SK-N-MC (cell line): ENCODE measurements around the gene DEAF1.
A peak's percentile ranks its signal among the peaks of the same experiment; 100 is the strongest.
"Not testable (repeated sequence)": the region's sequence is repeated elsewhere in the genome, so short reads cannot be mapped to it uniquely, and the experiment has no call there.

Source experiments
- DNase-seq: peaks from one replicate; pipeline ENCODE4 v3.0.0-alpha.2; 2011; ENCODE audit warnings: low read depth, low spot score
- H3K27ac ChIP-seq: fragments of 200-600 bp; sonication (generic); 2 replicates; pipeline ENCODE4 v1.5.1; 2016; ENCODE audit warnings: mixed run types
- H3K36me3 ChIP-seq: fragments of 200-600 bp; sonication (generic); 2 replicates; pipeline ENCODE4 v1.6.1; 2017; ENCODE audit warnings: antibody characterized with exemption, low read length, mixed read lengths; ENCODE audit not compliant: insufficient read depth
- H3K4me3 ChIP-seq: fragments of 200-600 bp; sonication (generic); 2 replicates; pipeline ENCODE4 v1.5.1; 2016
- H3K9ac ChIP-seq: fragments of 200-600 bp; sonication (generic); 2 replicates; pipeline ENCODE4 v1.8.0; 2017; ENCODE audit warnings: mixed run types, mixed read lengths; ENCODE audit not compliant: insufficient read length
- H3K9me3 ChIP-seq: fragments of 200-600 bp; sonication (generic); 2 replicates; pipeline ENCODE4 v1.6.1; 2017; ENCODE audit warnings: low read depth, mild to moderate bottlenecking, antibody characterized with exemption, low read length, moderate library complexity, mixed read lengths
- EZH2 ChIP-seq: fragments of 200-600 bp; sonication (generic); IDR thresholded peaks from one replicate; pipeline ENCODE4 v1.6.1; 2017; ENCODE audit warnings: antibody characterized with exemption
- FOXP2 ChIP-seq: optimal IDR thresholded peaks from 2 replicates; pipeline ENCODE3; 2011; ENCODE audit warnings: mild to moderate bottlenecking, moderate library complexity; ENCODE audit not compliant: insufficient read depth; ENCODE audit errors: extremely low read length, control extremely low read depth
- POLR2AphosphoS5 ChIP-seq: IDR thresholded peaks from 2 replicates; pipeline ENCODE4 v1.6.1; 2012; ENCODE audit warnings: mild to moderate bottlenecking, low read depth, low read length, borderline replicate concordance

Gene DEAF1

GRCh38 chr11:650482-650881, 44.5 kb downstream of the DEAF1 start:
- Histone ChIP-seq H3K9ac (no peak overlapping the region), H3K4me3 (no peak overlapping the region), H3K9me3 (no peaks in the 10 kb centered on the region), H3K27ac (no peak overlapping the region), H3K36me3 (peaks cover 33% of the 10 kb centered on the region)
- DNase-seq, result no peak
- TF ChIP-seq EZH2, result no peak
- TF ChIP-seq POLR2AphosphoS5, result no peak
- no peak for TF ChIP-seq FOXP2

GRCh38 chr11:647672-648158, 47.3 kb downstream of the DEAF1 start:
- not testable (repeated sequence) for DNase-seq, H3K9me3 ChIP-seq, H3K9ac ChIP-seq, H3K4me3 ChIP-seq, H3K27ac ChIP-seq
- peaks cover 23% of the 10 kb centered on the region for H3K36me3 ChIP-seq

- Histone ChIP-seq H3K27ac (no peak overlapping the region), H3K9ac (no peak overlapping the region), H3K4me3 (no peak overlapping the region), H3K9me3 (no peaks in the 10 kb centered on the region), H3K36me3 (peaks cover 10% of the 10 kb centered on the region; the same call in 1 of the 2 replicates)
- no peak for DNase-seq
- no peak for TF ChIP-seq FOXP2
- no peak for TF ChIP-seq POLR2AphosphoS5
- TF ChIP-seq EZH2, result no peak
These were observed 48.8 kb downstream of the DEAF1 start for GRCh38 chr11:646214-646613.

- Histone ChIP-seq H3K27ac (no peak overlapping the region), H3K9me3 (no peaks in the 10 kb centered on the region), H3K4me3 (no peak overlapping the region), H3K9ac (no peak overlapping the region), H3K36me3 (peaks cover 6% of the 10 kb centered on the region; the same call in 1 of the 2 replicates)
- no peak for DNase-seq
- TF ChIP-seq POLR2AphosphoS5 (no peak), EZH2 (no peak), FOXP2 (no peak)
These were observed 49.5 kb downstream of the DEAF1 start for GRCh38 chr11:645536-645935.

GRCh38 chr11:643849-644738, 50.9 kb downstream of the DEAF1 start:
- no peaks in the 10 kb centered on the region; the same call in 1 of the 2 replicates for H3K36me3 ChIP-seq
- no peak overlapping the region for H3K27ac ChIP-seq
- H3K9ac ChIP-seq, result no peak overlapping the region
- H3K4me3 ChIP-seq, result no peak overlapping the region
- DNase-seq, result no peak
- TF ChIP-seq FOXP2, result no peak
- TF ChIP-seq POLR2AphosphoS5, result no peak
- TF ChIP-seq EZH2, result no peak
- no peaks in the 10 kb centered on the region for H3K9me3 ChIP-seq

GRCh38 chr11:643366-643765, 51.7 kb downstream of the DEAF1 start:
- Histone ChIP-seq H3K4me3 (no peak overlapping the region), H3K9ac (no peak overlapping the region), H3K36me3 (no peaks in the 10 kb centered on the region; the same call in 1 of the 2 replicates), H3K27ac (peak overlapping the region; percentile 46; the same call in 1 of the 2 replicates), H3K9me3 (no peaks in the 10 kb centered on the region)
- no peak for DNase-seq
- no peak for TF ChIP-seq FOXP2
- TF ChIP-seq EZH2, result no peak
- TF ChIP-seq POLR2AphosphoS5, result no peak

- H3K27ac ChIP-seq, result peak overlapping the region; percentile 32; the same call in 1 of the 2 replicates
- H3K9ac ChIP-seq, result no peak overlapping the region
- no peaks in the 10 kb centered on the region for H3K9me3 ChIP-seq
- no peak overlapping the region for H3K4me3 ChIP-seq
- DNase-seq, result no peak
- TF ChIP-seq POLR2AphosphoS5, result no peak
- H3K36me3 ChIP-seq, result no peaks in the 10 kb centered on the region; the same call in 1 of the 2 replicates
These were observed 53.1 kb downstream of the DEAF1 start for GRCh38 chr11:641806-642370.

- Histone ChIP-seq H3K36me3 (no peaks in the 10 kb centered on the region; the same call in 1 of the 2 replicates), H3K4me3 (no peak overlapping the region), H3K9me3 (no peaks in the 10 kb centered on the region), H3K9ac (no peak overlapping the region), H3K27ac (peak overlapping the region; percentile 46; the same call in 1 of the 2 replicates)
- TF ChIP-seq FOXP2, result no peak
- no peak for TF ChIP-seq POLR2AphosphoS5
- TF ChIP-seq EZH2, result no peak
- no peak for DNase-seq
These were observed 54.9 kb downstream of the DEAF1 start for GRCh38 chr11:640021-640706.
